Stromal cell of bone marrow (primary cell): ENCODE results near the gene SPOP.

ENCODE experiments used
- DNase-seq: peaks from one replicate; pipeline ENCODE4 v3.0.0-alpha.2; 2012; ENCODE audit warnings: low read depth

SPOP gene

DNA sequence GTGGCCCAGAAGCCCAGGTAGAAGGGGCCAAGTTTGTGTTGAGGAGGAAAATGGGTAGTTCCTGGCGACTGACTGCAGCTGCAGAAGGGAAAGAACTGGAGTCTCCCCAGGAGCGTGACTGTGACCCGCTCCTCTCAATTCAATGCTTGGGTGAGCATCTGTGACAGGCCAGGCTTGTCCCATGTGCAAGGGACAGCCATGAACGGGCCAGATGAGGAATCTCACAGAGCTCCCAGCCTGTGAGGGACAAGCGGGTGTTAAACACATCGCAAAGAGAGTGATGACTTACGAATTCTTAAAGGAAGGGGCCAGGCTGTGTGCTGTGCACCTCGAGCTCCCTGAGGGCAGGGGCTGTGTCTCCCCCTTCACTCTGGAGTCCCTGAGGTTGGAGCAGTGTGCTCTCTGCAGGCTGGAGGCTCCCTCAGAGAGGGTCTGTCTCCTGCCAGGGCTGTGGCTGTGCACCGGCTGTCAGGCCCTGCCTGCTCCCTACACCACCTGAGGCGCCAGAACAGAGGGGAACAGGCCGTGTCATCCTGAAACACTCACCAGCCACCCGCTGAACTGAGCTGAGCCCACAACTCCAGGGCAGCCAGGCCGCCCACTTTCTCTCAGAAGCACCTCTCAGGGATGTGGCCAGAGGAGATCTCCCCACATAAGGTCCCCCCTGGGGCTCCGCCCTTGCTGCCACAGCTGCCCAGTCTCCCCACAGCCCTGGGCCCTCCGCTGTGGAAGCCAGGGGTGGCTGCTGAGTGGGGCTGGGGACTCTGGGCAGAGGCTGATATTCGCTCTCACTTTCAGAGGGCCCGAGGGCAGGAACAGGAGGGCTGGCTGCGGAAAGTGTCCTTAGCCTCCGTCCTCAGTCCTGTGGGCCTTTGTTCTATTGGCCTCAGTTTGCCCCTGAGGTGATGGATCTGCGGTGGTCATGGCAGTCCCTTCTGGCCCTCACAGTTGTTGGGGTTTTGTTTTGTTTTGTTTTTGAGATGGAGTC, 127.9 kb downstream of the SPOP start:
- DNase-seq = no peak

DNA sequence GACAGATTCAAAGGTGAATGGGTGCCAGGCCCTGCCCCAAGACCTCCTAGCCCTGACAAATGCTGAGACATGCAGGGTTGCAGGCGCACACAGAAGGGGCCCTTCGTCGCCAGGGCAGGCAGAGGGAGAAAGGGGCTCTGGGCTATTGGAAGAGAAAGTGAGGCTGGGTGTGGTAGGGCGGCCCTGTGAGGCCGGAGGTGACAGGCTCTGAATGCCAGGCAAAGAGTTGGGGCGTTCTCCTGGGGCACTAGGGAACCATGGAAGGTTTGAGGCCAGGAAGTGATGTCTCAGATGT, 128.6 kb downstream of the SPOP start:
- no peak for DNase-seq
